ENCODE measurements around the gene C1QTNF2.

DNA sequence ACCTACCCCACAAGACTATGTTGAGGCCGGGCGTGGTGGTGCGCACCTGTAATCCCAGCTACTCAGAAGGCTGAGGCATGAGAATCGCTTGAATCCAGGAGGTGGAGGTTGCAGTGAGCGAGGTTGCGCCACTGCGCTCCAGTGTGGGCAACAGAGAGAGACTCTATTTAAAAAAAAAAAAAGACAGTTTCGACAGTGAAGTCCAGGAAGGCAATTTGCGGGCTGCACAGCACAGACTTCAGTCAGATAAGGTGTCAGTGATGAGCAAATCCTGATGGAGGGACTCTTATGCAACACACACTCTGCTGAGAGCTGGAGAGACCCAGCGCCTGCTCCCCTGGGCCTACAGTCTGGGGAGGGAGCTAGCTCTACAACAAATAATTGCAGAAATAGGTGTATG is 72.2 kb downstream of the C1QTNF2 start:
- TF ChIP-seq, protein P1, sequence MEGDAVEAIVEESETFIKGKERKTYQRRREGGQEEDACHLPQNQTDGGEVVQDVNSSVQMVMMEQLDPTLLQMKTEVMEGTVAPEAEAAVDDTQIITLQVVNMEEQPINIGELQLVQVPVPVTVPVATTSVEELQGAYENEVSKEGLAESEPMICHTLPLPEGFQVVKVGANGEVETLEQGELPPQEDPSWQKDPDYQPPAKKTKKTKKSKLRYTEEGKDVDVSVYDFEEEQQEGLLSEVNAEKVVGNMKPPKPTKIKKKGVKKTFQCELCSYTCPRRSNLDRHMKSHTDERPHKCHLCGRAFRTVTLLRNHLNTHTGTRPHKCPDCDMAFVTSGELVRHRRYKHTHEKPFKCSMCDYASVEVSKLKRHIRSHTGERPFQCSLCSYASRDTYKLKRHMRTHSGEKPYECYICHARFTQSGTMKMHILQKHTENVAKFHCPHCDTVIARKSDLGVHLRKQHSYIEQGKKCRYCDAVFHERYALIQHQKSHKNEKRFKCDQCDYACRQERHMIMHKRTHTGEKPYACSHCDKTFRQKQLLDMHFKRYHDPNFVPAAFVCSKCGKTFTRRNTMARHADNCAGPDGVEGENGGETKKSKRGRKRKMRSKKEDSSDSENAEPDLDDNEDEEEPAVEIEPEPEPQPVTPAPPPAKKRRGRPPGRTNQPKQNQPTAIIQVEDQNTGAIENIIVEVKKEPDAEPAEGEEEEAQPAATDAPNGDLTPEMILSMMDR (conservative IDR thresholded peaks at IDR 0.05 in 1 of 2, IDR thresholded peaks at IDR 0.05 in 1 of 2; ENCODE audit: low read depth in 1 of 2, low read length in 2 of 2), result no peak
- no peak for TF ChIP-seq EZH2 (IDR thresholded peaks at IDR 0.05; ENCODE audit: low read length, missing control alignments)
